ENCODE results near the gene C1GALT1. TPM values are rescaled to one million over a fixed set of nuclear protein-coding genes. Genes with fewer than 3 reads are reported as not detected.

Gene C1GALT1
- total and polyA plus RNA-seq, 3 donors from 2014 or later: 9.1 to 20.4 (median 17.9) TPM

DNA sequence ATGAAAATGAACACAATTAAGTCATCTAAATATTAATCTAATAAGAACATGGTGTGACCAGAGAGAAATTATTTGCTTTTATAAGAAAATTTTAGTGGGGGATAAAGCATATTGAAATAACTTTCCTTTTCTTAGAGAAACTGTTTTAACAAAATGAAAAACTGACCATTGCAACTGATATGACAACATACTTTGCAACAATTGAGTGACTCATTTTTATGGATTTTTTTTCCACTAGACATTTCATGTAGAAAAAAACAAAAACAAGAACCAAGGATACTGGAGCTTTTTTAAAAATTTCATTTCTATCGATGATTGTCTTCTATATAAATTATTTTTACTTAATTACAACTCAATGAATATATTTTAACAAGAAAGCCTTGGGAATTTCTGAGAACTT is 90.0 kb downstream of the C1GALT1 start:
- 90 to 98% methylated on average over 1 of the region's 1 CpG for WGBS, 2 donors

DNA sequence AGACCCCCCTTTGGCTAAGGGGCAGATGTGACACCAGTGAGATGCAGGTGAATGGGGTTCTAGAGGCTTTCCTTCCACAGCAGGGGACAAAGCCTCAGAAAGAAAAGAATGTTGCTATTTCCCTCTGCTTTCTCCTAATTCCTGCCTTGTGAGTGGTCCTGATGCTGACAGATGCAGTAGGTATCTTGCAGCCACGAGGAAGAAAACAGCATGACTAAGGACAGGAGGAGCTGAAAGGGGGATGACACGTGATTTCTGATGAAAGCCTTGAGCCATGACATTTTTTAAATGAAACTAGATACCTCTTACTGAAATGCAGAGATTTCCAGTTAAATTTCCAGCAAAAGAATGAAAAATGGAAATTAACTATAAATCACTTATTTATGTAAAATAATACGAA is 92.4 kb downstream of the C1GALT1 start:
- WGBS, 2 donors: 67 to 69% methylated on average over 3 of the region's 3 CpGs
- Histone ChIP-seq H3K27me3 (no peaks in the 10 kb centered on the region), H3K9me3 (no peaks in the 10 kb centered on the region), H3K4me1 (no peaks in the 10 kb centered on the region), H3K27ac (no peak overlapping the region), H3K36me3 (ENCODE audit: low read depth, missing control alignments) (no peaks in the 10 kb centered on the region), H3K4me3 (no peak overlapping the region)
- no peak for TF ChIP-seq POLR2A (IDR thresholded peaks at IDR 0.05)
- TF ChIP-seq, protein P1, sequence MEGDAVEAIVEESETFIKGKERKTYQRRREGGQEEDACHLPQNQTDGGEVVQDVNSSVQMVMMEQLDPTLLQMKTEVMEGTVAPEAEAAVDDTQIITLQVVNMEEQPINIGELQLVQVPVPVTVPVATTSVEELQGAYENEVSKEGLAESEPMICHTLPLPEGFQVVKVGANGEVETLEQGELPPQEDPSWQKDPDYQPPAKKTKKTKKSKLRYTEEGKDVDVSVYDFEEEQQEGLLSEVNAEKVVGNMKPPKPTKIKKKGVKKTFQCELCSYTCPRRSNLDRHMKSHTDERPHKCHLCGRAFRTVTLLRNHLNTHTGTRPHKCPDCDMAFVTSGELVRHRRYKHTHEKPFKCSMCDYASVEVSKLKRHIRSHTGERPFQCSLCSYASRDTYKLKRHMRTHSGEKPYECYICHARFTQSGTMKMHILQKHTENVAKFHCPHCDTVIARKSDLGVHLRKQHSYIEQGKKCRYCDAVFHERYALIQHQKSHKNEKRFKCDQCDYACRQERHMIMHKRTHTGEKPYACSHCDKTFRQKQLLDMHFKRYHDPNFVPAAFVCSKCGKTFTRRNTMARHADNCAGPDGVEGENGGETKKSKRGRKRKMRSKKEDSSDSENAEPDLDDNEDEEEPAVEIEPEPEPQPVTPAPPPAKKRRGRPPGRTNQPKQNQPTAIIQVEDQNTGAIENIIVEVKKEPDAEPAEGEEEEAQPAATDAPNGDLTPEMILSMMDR (IDR thresholded peaks at IDR 0.05): no peak
- no peak for DNase-seq
- intact Hi-C loops (cut with DNase I; ENCODE audit: low total_unique reads): no loop called here

More for the DNA sequence above, 90.0 kb downstream of the C1GALT1 start:
- Histone ChIP-seq H3K27me3 (no peaks in the 10 kb centered on the region), H3K4me3 (no peak overlapping the region), H3K27ac (no peak overlapping the region), H3K36me3 (ENCODE audit: low read depth, missing control alignments) (no peaks in the 10 kb centered on the region), H3K4me1 (no peaks in the 10 kb centered on the region), H3K9me3 (no peaks in the 10 kb centered on the region)
- no peak for DNase-seq
- TF ChIP-seq, protein P1 (IDR thresholded peaks at IDR 0.05): no peak
- no peak for TF ChIP-seq POLR2A (IDR thresholded peaks at IDR 0.05)
- intact Hi-C loops (cut with DNase I; ENCODE audit: low total_unique reads): no loop called here

DNA sequence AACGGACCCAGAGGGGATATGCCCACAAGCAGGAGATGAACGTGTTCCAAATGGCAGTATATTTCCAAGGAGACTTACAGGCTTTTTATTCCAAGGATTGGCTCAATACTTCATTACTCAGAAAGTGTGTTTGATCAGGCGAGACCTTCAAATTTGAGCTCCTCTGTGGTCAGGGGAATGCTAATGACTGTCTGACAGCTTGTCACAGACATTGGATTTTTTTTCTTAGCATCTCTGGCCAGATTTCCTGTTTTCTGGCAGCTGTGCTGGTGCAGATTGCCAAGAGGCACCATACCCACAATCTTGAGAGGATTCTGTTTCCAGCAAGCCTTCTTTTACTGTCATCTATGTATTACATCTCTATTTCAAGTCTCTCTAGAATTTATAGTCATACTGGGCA is 93.8 kb downstream of the C1GALT1 start:
- no peaks in the 10 kb centered on the region for H3K36me3 ChIP-seq (ENCODE audit: low read depth, missing control alignments)
- WGBS, 2 donors: 71 to 78% methylated on average over 3 of the region's 3 CpGs
- H3K9me3 ChIP-seq: no peaks in the 10 kb centered on the region
- no peaks in the 10 kb centered on the region for H3K27me3 ChIP-seq
- intact Hi-C loops (cut with DNase I; ENCODE audit: low total_unique reads): no loop called here
- no peak for DNase-seq
- H3K27ac ChIP-seq: no peak overlapping the region
- TF ChIP-seq POLR2A (IDR thresholded peaks at IDR 0.05): no peak
- TF ChIP-seq, protein P1 (IDR thresholded peaks at IDR 0.05): no peak
- no peaks in the 10 kb centered on the region for H3K4me1 ChIP-seq
- H3K4me3 ChIP-seq: no peak overlapping the region

DNA sequence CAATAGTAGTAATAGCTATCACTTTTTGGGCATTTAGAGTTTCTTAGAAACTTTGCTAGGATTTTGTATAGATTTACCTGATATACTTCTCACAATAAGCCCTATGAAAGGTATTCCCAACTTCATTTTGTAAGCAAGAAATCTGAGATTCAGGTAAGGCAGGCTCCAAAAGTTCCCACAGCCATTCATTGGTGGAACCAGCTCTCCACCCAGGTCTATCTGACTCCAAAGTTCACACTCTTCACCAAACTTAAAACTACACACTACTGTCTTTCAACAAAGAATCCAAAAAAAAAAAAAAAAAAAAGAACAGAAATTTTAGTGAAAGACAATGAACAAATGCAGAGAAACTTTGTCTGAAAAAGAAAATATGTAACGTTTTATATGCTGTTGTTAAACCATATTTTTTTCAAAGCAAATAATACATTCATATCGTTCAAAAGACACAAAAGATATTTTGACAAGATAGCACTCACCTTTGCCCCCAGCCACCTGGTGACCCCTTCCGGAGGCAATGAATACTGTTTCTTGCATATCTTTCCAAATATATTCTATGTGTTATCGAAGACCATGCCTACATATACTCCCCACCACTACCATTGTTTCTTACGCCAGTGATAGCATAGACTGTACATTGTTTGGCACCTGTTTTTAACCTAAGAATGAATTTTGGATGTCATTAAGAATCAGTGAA is 108.2 kb downstream of the C1GALT1 start:
- intact Hi-C loops (cut with DNase I; ENCODE audit: low total_unique reads): no loop called here
- 67 to 78% methylated on average over 5 of the region's 5 CpGs for WGBS, 2 donors
- no peaks in the 10 kb centered on the region for H3K27me3 ChIP-seq
- H3K36me3 ChIP-seq (ENCODE audit: low read depth, missing control alignments): no peaks in the 10 kb centered on the region
- H3K27ac ChIP-seq: no peak overlapping the region
- no peak for TF ChIP-seq POLR2A (IDR thresholded peaks at IDR 0.05)
- TF ChIP-seq, protein P1 (IDR thresholded peaks at IDR 0.05): no peak
- H3K9me3 ChIP-seq: no peaks in the 10 kb centered on the region
- H3K4me1 ChIP-seq: no peaks in the 10 kb centered on the region
- no peak for DNase-seq
- no peak overlapping the region for H3K4me3 ChIP-seq

DNA sequence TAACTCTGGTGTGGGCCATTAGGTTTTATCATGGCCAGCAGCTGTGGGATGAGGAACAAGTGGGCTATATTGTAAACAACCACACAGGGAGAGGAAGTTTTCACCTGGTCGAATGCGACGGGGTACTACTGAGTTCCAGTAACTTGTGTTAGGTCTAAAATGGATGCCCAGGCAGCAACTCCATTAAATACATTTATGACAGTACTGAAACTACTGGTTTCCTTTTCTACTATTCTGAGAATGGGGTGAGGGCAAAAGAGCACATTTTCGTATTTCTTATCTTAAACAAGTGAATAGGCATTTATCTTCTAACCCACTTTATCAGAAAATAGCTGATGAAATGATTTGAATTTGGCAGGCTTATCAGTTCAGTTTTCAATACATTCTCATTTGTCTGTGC is 109.7 kb downstream of the C1GALT1 start:
- Histone ChIP-seq H3K9me3 (no peaks in the 10 kb centered on the region), H3K27me3 (no peaks in the 10 kb centered on the region), H3K27ac (no peak overlapping the region), H3K36me3 (ENCODE audit: low read depth, missing control alignments) (no peaks in the 10 kb centered on the region), H3K4me1 (no peaks in the 10 kb centered on the region), H3K4me3 (no peak overlapping the region)
- no peak for DNase-seq
- 74 to 76% methylated on average over 4 of the region's 4 CpGs for WGBS, 2 donors
- TF ChIP-seq POLR2A (IDR thresholded peaks at IDR 0.05): no peak
- TF ChIP-seq, protein P1 (IDR thresholded peaks at IDR 0.05): no peak
- intact Hi-C loops (cut with DNase I; ENCODE audit: low total_unique reads): no loop called here
